GM10248 (cell line): ENCODE results near the gene KDM5C.

Experiments used
- CTCF ChIA-PET: fragments of 300-600 bp; sonication (Branson Sonifier 250); formaldehyde crosslinking; extraction: SDS; loops from one replicate; lab custom pipeline; 2021; ENCODE audit warnings: antibody characterized with exemption; lab: Yijun Ruan, JAX
- POLR2A ChIA-PET: fragments of 350-650 bp; sonication (Branson Sonifier 250); formaldehyde crosslinking; extraction: SDS; loops from one replicate; lab custom pipeline; 2020; ENCODE audit warnings: antibody characterized with exemption; lab: Yijun Ruan, JAX
- DNase-seq: peaks from one replicate; pipeline ENCODE4 v3.0.0; 2012; ENCODE audit errors: extremely low spot score
- TF ChIP-seq, protein P1 (sequence below): IDR thresholded peaks from 2 replicates; pipeline ENCODE4 v1.5.1; 2012; ENCODE audit warnings: mild to moderate bottlenecking, low read depth; ENCODE audit errors: extremely low read depth, missing control alignments, control extremely low read depth

KDM5C gene

DNA sequence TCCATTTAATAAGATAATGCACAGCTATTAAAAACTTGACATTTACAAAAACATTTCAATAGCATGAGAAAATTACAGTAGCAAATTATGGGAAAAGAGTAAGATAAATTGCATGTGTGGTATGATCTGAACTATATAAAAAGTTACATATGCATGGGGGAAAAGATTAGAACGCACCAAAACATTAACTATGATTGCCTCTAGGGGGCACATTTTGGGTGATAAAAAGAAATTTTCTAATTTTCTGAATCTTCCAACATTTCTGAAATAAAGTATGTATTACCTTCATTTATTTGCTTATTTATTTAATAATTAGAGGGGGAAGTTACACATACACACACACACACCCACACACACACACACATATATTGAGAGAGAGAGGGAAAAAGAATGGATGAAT lies 19.6 kb upstream of the KDM5C start:
- CTCF ChIA-PET = interaction anchor here (0.8 to 0.9 kb wide), 2 partner anchors 10 to 21 kb away, joined by 3 read pairs; no protein-coding TSS in a partner anchor
- DNase-seq = no peak
- POLR2A ChIA-PET = no interaction called here
- TF ChIP-seq, protein P1, sequence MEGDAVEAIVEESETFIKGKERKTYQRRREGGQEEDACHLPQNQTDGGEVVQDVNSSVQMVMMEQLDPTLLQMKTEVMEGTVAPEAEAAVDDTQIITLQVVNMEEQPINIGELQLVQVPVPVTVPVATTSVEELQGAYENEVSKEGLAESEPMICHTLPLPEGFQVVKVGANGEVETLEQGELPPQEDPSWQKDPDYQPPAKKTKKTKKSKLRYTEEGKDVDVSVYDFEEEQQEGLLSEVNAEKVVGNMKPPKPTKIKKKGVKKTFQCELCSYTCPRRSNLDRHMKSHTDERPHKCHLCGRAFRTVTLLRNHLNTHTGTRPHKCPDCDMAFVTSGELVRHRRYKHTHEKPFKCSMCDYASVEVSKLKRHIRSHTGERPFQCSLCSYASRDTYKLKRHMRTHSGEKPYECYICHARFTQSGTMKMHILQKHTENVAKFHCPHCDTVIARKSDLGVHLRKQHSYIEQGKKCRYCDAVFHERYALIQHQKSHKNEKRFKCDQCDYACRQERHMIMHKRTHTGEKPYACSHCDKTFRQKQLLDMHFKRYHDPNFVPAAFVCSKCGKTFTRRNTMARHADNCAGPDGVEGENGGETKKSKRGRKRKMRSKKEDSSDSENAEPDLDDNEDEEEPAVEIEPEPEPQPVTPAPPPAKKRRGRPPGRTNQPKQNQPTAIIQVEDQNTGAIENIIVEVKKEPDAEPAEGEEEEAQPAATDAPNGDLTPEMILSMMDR = no peak

DNA sequence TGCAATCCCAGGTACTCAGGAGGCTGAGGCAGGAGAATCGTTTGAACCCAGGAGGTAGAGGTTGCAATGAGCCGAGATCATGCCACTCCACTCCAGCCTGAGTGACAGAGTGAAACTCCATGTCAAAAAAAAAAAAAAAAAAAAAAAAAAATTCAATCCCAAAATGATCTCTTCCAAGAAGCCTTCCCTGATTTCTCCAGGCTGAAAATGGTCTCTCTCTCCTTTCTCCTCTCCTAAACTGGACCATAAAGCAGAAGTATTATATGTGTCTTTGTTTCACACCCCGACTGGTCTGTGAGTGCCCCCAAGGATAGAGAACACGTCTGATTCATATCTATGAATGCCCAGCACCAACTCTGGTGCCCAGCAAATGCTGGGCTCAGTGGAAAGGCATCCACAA lies 17.3 kb upstream of the KDM5C start:
- no peak for DNase-seq
- TF ChIP-seq, protein P1 = no peak
- ChIA-PET POLR2A (no interaction called here), CTCF (no interaction called here)

DNA sequence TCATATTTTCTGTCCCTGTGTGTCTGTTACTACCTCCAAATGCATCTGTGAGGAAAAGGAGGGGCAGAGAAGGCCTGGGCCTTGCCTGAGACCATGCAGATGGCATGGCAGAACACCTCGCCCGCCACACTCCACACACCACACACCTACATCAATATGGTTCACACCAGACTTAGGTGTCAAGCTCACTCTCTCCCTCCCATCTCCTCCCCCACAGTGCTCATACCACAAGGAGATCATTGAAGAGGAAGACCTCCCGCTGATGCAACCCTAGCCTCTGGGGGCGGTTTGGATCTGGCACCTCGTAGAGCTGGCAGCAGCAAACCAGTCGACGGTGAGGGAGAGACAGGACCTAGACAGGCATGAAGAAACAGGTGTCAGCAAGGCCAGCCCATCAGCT lies 16.6 kb upstream of the KDM5C start:
- TF ChIP-seq, protein P1 = no peak
- no peak for DNase-seq
- CTCF ChIA-PET = no interaction called here
- POLR2A ChIA-PET = no interaction called here

DNA sequence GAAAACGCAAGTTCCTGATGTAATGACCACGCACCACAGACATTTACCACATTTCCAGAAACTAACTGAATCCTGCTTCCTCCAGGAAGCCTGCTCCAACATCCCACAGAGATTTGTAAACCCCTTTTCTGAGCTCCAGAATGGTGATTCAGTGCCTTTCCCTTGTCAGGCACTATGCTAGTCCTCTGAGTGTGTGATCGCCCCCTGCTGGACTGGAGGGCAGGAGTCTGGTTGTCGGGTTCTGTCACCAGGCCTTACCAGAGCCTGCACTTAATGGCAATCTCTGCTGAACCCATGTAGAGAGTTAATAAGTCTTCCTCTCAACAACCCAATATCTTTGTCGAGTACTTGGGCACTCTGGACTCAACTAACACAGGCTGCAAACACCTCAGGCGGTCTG lies 14.5 kb upstream of the KDM5C start:
- DNase-seq = peak; percentile 38
- TF ChIP-seq, protein P1 = no peak
- POLR2A ChIA-PET = no interaction called here
- CTCF ChIA-PET = interaction anchor here (1.5 kb wide), 1 partner anchor 17 kb away, joined by 4 read pairs; no protein-coding TSS in a partner anchor

DNA sequence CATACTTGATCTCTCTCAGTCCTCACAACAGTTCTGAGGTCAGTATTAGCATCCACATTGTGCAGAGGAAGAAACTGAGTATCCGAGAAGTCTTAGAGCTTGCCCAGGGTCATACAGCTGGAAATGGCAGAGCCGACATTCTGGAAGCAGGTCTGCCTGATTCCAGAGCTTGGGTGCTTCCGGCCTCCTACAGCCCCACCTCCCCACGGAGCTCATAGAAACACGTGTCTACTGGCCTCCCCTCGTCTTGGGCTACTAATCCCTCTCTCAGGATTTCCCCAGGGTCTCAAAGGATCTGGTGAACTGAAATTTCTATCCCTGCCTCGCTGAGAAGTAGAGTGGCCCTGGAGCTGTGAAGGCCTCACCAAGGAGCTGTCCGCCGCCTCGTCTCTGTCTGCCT lies 12.0 kb upstream of the KDM5C start:
- TF ChIP-seq, protein P1 = no peak
- ChIA-PET CTCF (interaction anchor here (1.8 kb wide), 1 partner anchor 16 kb away, joined by 4 read pairs; no protein-coding TSS in a partner anchor), POLR2A (no interaction called here)
- no peak for DNase-seq

DNA sequence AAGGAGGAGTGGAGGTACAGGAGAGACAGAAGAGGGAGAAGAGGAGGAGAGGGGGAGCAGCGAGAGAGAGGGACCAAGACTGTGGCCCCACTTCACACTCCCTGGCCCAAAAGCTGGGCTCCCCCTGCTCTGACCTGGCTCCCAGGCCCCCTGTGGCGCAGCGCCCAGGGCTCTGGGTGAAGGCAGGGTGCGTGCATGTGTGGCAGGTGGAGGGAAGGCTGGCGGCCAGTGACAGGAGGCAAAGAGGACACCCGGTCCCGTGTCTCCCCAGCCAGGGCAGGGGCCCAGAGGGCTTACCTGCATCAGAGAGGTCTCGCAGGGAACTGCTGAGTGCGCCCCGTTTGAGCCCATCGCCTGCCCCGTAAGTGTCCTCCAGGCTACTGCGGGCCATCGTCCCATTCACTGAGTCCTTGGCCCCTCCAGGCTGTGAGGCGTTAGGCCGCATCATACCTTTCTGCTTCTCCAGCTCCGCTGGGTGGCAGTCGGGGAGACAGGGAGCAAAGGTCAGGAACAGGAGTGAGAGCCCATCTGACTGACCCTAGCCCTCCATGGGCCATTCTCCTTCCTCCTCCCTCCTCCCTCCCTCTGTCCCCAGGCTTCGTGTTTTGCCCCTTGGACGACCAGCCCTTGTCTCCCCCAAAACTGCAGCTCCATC lies 11.1 kb upstream of the KDM5C start:
- TF ChIP-seq, protein P1 = no peak
- ChIA-PET CTCF (interaction anchor here (1.8 kb wide), 1 partner anchor 17 kb away, joined by 4 read pairs; no protein-coding TSS in a partner anchor), POLR2A (no interaction called here)
- DNase-seq = no peak

DNA sequence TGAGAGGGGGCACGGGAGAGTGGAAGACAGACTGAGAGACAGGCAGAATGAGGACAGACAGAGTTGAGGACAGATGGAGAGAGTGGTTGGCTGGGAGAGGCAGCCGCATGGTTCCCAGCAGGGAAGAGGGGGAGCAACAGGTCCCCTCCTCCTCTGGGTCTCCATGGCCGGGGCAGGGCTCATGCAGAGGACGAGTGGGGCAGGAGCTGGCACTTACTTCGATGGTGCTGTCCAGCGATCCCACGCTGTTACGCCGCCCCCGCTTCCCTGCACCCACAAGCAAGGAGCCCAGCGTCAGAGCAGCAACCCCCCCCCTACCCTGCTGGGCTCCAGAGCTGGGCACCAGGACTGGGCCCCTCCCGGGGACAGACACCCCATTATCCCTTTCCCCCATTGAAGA lies 10.6 kb upstream of the KDM5C start:
- POLR2A ChIA-PET = no interaction called here
- TF ChIP-seq, protein P1 = no peak
- DNase-seq = no peak
- CTCF ChIA-PET = interaction anchor here (0.9 to 1.8 kb wide), 2 partner anchors 9 to 17 kb away, joined by 3 to 4 read pairs; no protein-coding TSS in a partner anchor
